ENCODE measurements around the gene CEP70. TPM values are rescaled to one million over a fixed set of nuclear protein-coding genes. Genes with fewer than 3 reads are reported as not detected.
"Not testable (repeated sequence)": the region's sequence is repeated elsewhere in the genome, so short reads cannot be mapped to it uniquely, and the experiment has no call there.

Gene CEP70
- total RNA-seq, 4 donors from 2014 or later = 11.4 to 43.3 (median 16.1) TPM

GRCh38 chr3:138598534-138598933 is 4.5 kb upstream of the CEP70 start:
- Histone ChIP-seq H3K9me3 (peaks cover 0 to 6% (median 0%) of the 10 kb centered on the region in 3 donors), H3K4me3 (no peak overlapping the region), H3K36me3 (no peaks in the 10 kb centered on the region), H3K4me1 (peaks cover 0 to 29% (median 4%) of the 10 kb centered on the region in 3 donors), H3K27ac (no peak overlapping the region), H3K27me3 (no peaks in the 10 kb centered on the region)
- TF ChIP-seq, protein P1, sequence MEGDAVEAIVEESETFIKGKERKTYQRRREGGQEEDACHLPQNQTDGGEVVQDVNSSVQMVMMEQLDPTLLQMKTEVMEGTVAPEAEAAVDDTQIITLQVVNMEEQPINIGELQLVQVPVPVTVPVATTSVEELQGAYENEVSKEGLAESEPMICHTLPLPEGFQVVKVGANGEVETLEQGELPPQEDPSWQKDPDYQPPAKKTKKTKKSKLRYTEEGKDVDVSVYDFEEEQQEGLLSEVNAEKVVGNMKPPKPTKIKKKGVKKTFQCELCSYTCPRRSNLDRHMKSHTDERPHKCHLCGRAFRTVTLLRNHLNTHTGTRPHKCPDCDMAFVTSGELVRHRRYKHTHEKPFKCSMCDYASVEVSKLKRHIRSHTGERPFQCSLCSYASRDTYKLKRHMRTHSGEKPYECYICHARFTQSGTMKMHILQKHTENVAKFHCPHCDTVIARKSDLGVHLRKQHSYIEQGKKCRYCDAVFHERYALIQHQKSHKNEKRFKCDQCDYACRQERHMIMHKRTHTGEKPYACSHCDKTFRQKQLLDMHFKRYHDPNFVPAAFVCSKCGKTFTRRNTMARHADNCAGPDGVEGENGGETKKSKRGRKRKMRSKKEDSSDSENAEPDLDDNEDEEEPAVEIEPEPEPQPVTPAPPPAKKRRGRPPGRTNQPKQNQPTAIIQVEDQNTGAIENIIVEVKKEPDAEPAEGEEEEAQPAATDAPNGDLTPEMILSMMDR (IDR thresholded peaks at IDR 0.05) = no peak
- no peak for TF ChIP-seq POLR2A (IDR thresholded peaks at IDR 0.05)
- no peak for DNase-seq
- intact Hi-C loops (cut with DNase I) = no loop called here
- WGBS, 2 donors = 90 to 91% methylated on average over 3 of the region's 3 CpGs

DNA sequence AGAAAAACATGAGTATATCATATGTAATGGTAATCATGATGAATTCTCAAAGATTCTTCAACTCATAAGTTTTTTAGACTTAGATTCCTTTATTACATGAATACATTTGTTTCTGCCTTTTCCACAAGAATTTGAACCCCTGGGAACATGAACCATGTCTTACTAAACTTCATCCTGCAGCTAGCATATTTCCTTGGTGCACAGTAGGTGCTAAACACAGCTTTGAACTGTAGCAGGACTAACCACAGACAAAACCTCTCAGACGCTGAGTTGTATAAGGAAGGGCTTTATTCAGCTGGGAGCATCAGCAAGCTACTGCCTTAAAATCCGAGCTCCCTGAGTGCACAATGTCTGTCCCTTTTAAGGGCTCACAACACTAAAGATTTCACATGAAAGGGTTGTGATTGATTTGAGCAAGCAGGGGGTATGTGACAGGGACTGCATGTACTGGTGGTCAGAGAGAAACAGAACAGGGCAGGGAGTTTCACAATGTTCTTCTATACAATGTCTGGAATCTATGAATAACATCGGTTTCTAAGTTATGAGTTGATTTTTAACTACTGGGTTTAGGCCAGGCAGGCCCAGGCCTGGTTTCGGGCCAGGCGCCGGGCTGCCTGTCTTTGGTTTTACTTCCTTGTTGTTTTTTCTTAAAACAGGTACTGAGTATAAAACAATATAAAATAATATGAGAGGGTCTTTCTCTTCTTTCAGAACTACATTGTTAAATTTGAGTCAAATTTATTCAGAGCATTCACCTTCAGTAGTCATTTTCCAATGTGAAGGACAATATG is 3.3 kb upstream of the CEP70 start:
- DNase-seq; H3K36me3 ChIP-seq; H3K9me3 ChIP-seq; H3K27me3 ChIP-seq; H3K4me3 ChIP-seq; intact Hi-C loops (cut with DNase I): not testable (repeated sequence)
- peak overlapping the region in 1 of 4 donors; percentile 37 for H3K27ac ChIP-seq
- WGBS, 2 donors = 25 to 48% methylated on average over 6 of the region's 6 CpGs
- H3K4me1 ChIP-seq = peaks cover 0 to 41% (median 8%) of the 10 kb centered on the region in 3 donors

DNA sequence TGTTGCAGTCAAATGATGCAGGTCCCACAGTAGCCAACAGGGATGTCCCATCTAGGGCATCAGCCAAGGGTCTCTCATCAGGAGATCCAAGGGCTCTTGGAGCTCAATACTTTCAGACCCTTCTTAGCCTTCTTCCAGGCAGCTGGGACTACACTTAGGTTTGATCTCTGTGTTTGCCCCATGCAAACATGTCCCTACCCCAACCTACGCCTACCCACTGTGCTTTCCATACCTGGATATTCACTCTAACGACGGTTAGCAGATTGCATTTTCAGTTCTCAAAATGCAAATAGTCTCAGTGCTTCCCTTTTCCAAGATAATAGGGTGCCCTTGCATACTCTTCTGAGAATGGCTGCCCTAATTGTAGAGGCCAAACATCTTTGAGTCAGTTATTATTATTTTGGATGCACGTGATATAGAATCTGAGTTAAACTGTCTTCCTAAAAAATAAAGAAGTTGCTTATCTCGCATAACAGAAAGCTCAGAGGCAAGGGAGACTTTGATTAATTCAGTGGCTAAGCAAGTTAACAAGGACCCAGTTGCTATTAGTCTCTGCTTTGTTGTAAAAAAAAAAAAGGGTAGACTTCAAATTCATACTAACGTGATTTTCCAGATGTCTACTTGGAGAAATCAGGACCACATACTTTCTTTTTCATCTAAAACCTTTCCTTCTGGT is 1.0 kb upstream of the CEP70 start:
- H3K9me3 ChIP-seq = no peaks in the 10 kb centered on the region
- H3K27ac ChIP-seq = peak overlapping the region; percentile 93 to 97 (median 96)
- TF ChIP-seq POLR2A (IDR thresholded peaks at IDR 0.05) = no peak
- TF ChIP-seq, protein P1 (IDR thresholded peaks at IDR 0.05) = peak in 1 of 6 experiments; percentile 3
- peaks cover 0 to 37% (median 8%) of the 10 kb centered on the region in 3 donors for H3K4me1 ChIP-seq
- no peak for DNase-seq
- H3K4me3 ChIP-seq = peak overlapping the region in 3 of 4 donors; percentile 72 to 74 (median 72)
- intact Hi-C loops (cut with DNase I) = loop anchor here (5.0 kb wide), 1 partner anchor 322 kb away; no protein-coding TSS in a partner anchor
- 36 to 38% methylated on average over 6 of the region's 6 CpGs for WGBS, 2 donors
- H3K27me3 ChIP-seq = no peaks in the 10 kb centered on the region
- H3K36me3 ChIP-seq = peaks cover 0 to 10% (median 0%) of the 10 kb centered on the region in 3 donors

DNA sequence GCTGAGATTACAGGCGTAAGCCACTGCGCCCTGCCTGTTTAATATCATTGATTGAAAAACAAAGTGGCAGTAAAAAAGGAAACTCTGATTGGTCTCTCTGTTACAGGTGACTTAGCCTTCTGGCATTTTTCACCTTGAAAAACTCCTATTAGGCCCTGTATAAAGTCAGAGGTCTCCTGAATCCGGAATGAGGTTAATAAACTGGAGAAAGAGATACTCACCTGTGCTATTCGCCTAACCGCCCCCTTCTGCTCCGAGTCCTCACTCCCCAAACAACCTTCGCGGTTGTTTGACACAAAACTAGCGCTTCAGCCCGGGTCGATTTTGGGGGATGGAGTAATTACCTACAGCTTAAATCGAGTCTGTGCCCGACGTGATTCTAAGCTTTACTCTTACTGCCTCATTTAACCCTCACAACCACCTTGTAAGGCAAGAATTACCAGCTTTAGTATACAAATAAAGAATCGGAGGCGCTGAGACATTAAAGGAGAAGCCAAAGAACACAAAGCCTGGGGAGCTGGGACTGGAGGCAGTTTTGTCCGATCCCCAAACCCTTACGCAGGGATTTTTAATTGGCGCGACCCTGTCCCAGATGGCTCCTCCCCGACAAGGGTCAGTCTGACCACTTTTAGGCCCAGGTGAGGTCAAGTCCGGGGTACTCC is 441 bp downstream of the CEP70 start:
- no peak for TF ChIP-seq POLR2A (IDR thresholded peaks at IDR 0.05)
- TF ChIP-seq, protein P1 (IDR thresholded peaks at IDR 0.05) = no peak
- Histone ChIP-seq H3K36me3 (peaks cover 0 to 10% (median 0%) of the 10 kb centered on the region in 3 donors), H3K27ac (peak overlapping the region; percentile 93 to 97 (median 96)), H3K9me3 (no peaks in the 10 kb centered on the region), H3K27me3 (no peaks in the 10 kb centered on the region), H3K4me1 (peaks cover 0 to 36% (median 8%) of the 10 kb centered on the region in 3 donors), H3K4me3 (peak overlapping the region; percentile 52 to 74 (median 72))
- intact Hi-C loops (cut with DNase I) = loop anchor here (5.0 kb wide), 1 partner anchor 324 kb away; no protein-coding TSS in a partner anchor
- no peak for DNase-seq
- 9 to 10% methylated on average over 18 to 19 of the region's 22 CpGs for WGBS, 2 donors

DNA sequence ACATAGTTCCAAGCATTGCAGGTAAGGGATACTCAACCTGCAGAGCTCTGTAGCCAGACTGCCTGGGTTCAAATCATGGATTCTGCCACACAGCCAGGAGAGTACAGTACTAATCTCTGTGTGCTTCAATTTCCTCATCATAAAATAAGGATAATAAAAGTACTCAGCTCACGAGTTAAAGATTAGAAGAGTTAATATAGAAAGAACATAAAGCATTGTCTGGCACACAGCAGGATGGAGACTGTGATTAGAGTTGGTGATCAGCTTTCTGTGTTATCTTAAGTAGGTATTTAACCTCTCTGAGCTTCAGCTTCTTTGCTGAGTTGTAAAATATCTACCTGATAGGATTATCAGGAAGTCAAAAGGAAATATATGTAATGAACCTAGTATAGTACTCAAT is 2.7 kb downstream of the CEP70 start:
- intact Hi-C loops (cut with DNase I) = loop anchor here (5.0 kb wide), 1 partner anchor 326 kb away; no protein-coding TSS in a partner anchor
- peaks cover 0 to 10% (median 0%) of the 10 kb centered on the region in 3 donors for H3K36me3 ChIP-seq
- H3K27ac ChIP-seq = no peak overlapping the region
- WGBS, 2 donors = 63 to 73% methylated on average over 1 of the region's 1 CpG
- peaks cover 0 to 24% (median 4%) of the 10 kb centered on the region in 3 donors for H3K4me1 ChIP-seq
- no peak overlapping the region for H3K4me3 ChIP-seq
- no peaks in the 10 kb centered on the region for H3K9me3 ChIP-seq
- no peak for DNase-seq
- H3K27me3 ChIP-seq = no peaks in the 10 kb centered on the region
- TF ChIP-seq, protein P1 (IDR thresholded peaks at IDR 0.05) = no peak
- no peak for TF ChIP-seq POLR2A (IDR thresholded peaks at IDR 0.05)
